HepG2 (cell line): ENCODE measurements around the gene ZBTB45. TPM values are rescaled to one million over a fixed set of nuclear protein-coding genes. Genes with fewer than 3 reads are reported as not detected.

Source experiments
- CEBPB ChIP-seq: IDR thresholded peaks from 2 replicates; pipeline ENCODE4 v1.6.1; 2011; ENCODE audit warnings: low read depth, low read length, improper control_type of control experiment, borderline replicate concordance
- FOXJ3 ChIP-seq: sonication (generic); formaldehyde crosslinking; IDR thresholded peaks from 2 replicates; pipeline ENCODE4 v1.4.0; 2020; ENCODE audit warnings: missing genetic modification reagents, mild to moderate bottlenecking, borderline replicate concordance
- GTF3A ChIP-seq: sonication (generic); formaldehyde crosslinking; conservative IDR thresholded peaks from 2 replicates; pipeline ENCODE4 v1.4.0; 2020; ENCODE audit warnings: mild to moderate bottlenecking, missing genetic modification reagents
- KMT2B ChIP-seq: IDR thresholded peaks from 2 replicates; pipeline ENCODE4 v1.6.1; 2016; ENCODE audit warnings: missing genetic modification reagents, missing compliant biosample characterization
- MTA3 ChIP-seq: sonication (generic); formaldehyde crosslinking; IDR thresholded peaks from 2 replicates; pipeline ENCODE4 v1.4.0; 2020; ENCODE audit warnings: missing genetic modification reagents
- PAF1 ChIP-seq: IDR thresholded peaks from 2 replicates; pipeline ENCODE4 v1.6.1; 2016; ENCODE audit warnings: missing genetic modification reagents, missing compliant biosample characterization
- PRPF4 ChIP-seq: fragments of 200-400 bp; formaldehyde crosslinking; IDR thresholded peaks from 2 replicates; pipeline ENCODE4 v1.6.1; 2016; ENCODE audit warnings: low read length, low read depth; ENCODE audit not compliant: poor library complexity, severe bottlenecking
- ZBTB44 ChIP-seq: sonication (generic); formaldehyde crosslinking; IDR thresholded peaks from 2 replicates; pipeline ENCODE4 v1.4.0; 2020; ENCODE audit warnings: missing genetic modification reagents
- ZFAT ChIP-seq: sonication (generic); formaldehyde crosslinking; conservative IDR thresholded peaks from 2 replicates; pipeline ENCODE4 v1.8.1; 2023; ENCODE audit warnings: missing genetic modification reagents, inconsistent platforms
- ZFP1 ChIP-seq: IDR thresholded peaks from 2 replicates; pipeline ENCODE4 v1.6.1; 2016
- ZFYVE20 ChIP-seq: sonication (generic); formaldehyde crosslinking; IDR thresholded peaks from 2 replicates; pipeline ENCODE4 v1.8.0; 2023; ENCODE audit warnings: low read depth, mild to moderate bottlenecking, moderate library complexity, missing genetic modification reagents, borderline replicate concordance
- ZIK1 ChIP-seq: sonication (generic); formaldehyde crosslinking; IDR thresholded peaks from 2 replicates; pipeline ENCODE4 v1.5.0; 2020; ENCODE audit warnings: mild to moderate bottlenecking, low read depth, missing genetic modification reagents, borderline replicate concordance
- ZNF225 ChIP-seq: sonication (generic); formaldehyde crosslinking; IDR thresholded peaks from 2 replicates; pipeline ENCODE4 v1.4.0; 2020; ENCODE audit warnings: mild to moderate bottlenecking, missing genetic modification reagents
- ZNF484 ChIP-seq: sonication (generic); formaldehyde crosslinking; IDR thresholded peaks from 2 replicates; pipeline ENCODE4 v1.5.1; 2020; ENCODE audit warnings: mild to moderate bottlenecking, low read depth, missing genetic modification reagents, borderline replicate concordance
- ZNF703 ChIP-seq: sonication (generic); formaldehyde crosslinking; IDR thresholded peaks from 2 replicates; pipeline ENCODE4 v1.5.1; 2020; ENCODE audit warnings: missing genetic modification reagents, mild to moderate bottlenecking, moderate library complexity, borderline replicate concordance
- ZNF768 ChIP-seq: sonication (generic); formaldehyde crosslinking; IDR thresholded peaks from 2 replicates; pipeline ENCODE4 v1.4.0; 2020; ENCODE audit warnings: missing genetic modification reagents
- polyA plus RNA-seq, 8 experiments: library from polyadenylated mRNA; depleted of rRNA in 3 of 8; stranded (reverse) in 7 of 8; unstranded in 1 of 8; fragments of >200 nt; fragmentation: Illumina TruSeq in 4 of 8; extraction: Trizol in 4 of 8; gene quantifications; 2 replicates each; pipeline versions ENCODE4 v1.2.1 to v1.2.3, GENCODE V29; 2011 to 2016; ENCODE audit warnings: low read depth in 4 of 8, missing spikeins in 1 of 8, mixed read lengths in 1 of 8; ENCODE audit not compliant: insufficient read depth in 1 of 8
- total RNA-seq, 5 experiments: library from RNA; depleted of rRNA; stranded (reverse); fragments of >200 nt; fragmentation: Illumina TruSeq; extraction: Trizol; gene quantifications; 2 replicates each; pipeline ENCODE4 v1.2.3, GENCODE V29; 2016; ENCODE audit warnings: low read depth in 1 of 5
- TF ChIP-seq, protein P1 (sequence below): sonication (generic); formaldehyde crosslinking; IDR thresholded peaks from 2 replicates; pipeline ENCODE4 v1.4.0; 2020; ENCODE audit warnings: mild to moderate bottlenecking, missing genetic modification reagents
- TF ChIP-seq, protein P2 (sequence below): sonication (generic); formaldehyde crosslinking; IDR thresholded peaks from 2 replicates; pipeline ENCODE4 v1.4.0; 2020; ENCODE audit warnings: low read depth, mild to moderate bottlenecking, missing genetic modification reagents
- TF ChIP-seq, protein P3 (sequence below): sonication (generic); formaldehyde crosslinking; IDR thresholded peaks from 2 replicates; pipeline ENCODE4 v1.9.0; 2022; ENCODE audit warnings: missing genetic modification reagents, mild to moderate bottlenecking, borderline replicate concordance
- TF ChIP-seq, protein P4 (sequence below): sonication (generic); formaldehyde crosslinking; IDR thresholded peaks from 2 replicates; pipeline ENCODE4 v1.4.0; 2020; ENCODE audit warnings: low read depth, missing genetic modification reagents

Gene ZBTB45
- total and polyA plus RNA-seq, 2 of the 13 experiments (the other 11 are each of a cell fraction or from before 2014, with no cell fraction given), result 3.0 to 3.7 TPM

DNA sequence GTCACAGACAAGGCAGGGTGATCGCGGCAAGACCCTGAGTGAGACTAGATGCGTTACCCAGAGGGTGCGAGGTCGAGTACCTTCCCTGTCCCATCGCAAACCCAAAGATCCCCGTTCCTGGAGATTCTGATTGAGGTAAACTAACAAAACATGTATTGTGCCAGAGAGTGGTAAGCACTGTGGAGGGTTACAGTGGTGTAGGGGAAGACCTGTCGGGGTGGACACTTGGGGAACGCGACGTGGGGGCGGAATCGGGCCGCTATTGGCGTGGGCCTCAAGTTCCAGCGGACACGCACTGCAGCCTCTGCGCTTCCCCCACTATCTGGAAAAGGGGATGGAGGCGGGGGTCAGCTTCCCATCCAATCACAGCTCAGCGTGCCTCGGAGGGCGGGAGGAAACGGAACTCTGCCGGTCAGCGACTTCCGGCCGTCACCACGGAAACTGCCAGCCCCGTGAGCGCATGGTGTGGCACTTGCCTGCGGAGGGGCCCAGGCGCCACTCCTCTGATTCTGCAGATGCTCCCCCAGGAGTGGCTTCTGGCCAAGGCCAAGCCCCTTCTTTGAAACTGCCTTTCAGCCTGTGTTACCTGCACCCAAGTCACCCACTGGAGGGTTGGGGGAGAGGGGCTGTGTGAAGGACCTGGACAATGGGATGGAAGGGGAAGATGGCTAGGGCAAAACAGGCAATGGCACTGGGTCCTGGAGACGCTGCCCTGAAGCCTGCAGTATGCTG lies 39.8 kb upstream of the ZBTB45 start (continued):
- TF ChIP-seq ZNF768, result peak; percentile 59; the same call in 1 of the 2 replicates
- TF ChIP-seq, protein P1, sequence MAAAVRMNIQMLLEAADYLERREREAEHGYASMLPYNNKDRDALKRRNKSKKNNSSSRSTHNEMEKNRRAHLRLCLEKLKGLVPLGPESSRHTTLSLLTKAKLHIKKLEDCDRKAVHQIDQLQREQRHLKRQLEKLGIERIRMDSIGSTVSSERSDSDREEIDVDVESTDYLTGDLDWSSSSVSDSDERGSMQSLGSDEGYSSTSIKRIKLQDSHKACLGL (CRISPR knock-in tag), result peak; percentile 95
- no peak for TF ChIP-seq ZNF703 (CRISPR knock-in tag)
- TF ChIP-seq, protein P2, sequence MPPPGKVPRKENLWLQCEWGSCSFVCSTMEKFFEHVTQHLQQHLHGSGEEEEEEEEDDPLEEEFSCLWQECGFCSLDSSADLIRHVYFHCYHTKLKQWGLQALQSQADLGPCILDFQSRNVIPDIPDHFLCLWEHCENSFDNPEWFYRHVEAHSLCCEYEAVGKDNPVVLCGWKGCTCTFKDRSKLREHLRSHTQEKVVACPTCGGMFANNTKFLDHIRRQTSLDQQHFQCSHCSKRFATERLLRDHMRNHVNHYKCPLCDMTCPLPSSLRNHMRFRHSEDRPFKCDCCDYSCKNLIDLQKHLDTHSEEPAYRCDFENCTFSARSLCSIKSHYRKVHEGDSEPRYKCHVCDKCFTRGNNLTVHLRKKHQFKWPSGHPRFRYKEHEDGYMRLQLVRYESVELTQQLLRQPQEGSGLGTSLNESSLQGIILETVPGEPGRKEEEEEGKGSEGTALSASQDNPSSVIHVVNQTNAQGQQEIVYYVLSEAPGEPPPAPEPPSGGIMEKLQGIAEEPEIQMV (CRISPR knock-in tag), result no peak
- no peak for TF ChIP-seq MTA3
- no peak for TF ChIP-seq ZFAT
- no peak for TF ChIP-seq KMT2B
- peak; percentile 89; the same call in 1 of the 2 replicates for TF ChIP-seq GTF3A
- TF ChIP-seq, protein P3, sequence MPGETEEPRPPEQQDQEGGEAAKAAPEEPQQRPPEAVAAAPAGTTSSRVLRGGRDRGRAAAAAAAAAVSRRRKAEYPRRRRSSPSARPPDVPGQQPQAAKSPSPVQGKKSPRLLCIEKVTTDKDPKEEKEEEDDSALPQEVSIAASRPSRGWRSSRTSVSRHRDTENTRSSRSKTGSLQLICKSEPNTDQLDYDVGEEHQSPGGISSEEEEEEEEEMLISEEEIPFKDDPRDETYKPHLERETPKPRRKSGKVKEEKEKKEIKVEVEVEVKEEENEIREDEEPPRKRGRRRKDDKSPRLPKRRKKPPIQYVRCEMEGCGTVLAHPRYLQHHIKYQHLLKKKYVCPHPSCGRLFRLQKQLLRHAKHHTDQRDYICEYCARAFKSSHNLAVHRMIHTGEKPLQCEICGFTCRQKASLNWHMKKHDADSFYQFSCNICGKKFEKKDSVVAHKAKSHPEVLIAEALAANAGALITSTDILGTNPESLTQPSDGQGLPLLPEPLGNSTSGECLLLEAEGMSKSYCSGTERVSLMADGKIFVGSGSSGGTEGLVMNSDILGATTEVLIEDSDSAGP (CRISPR knock-in tag), result peak; percentile 82
- 0 out of 2 replicates have a peak, but pooled peaks have one; percentile 30 for TF ChIP-seq ZBTB44
- TF ChIP-seq ZFP1, result no peak
- no peak for TF ChIP-seq PRPF4
- TF ChIP-seq ZIK1, result peak; percentile 80; the same call in 1 of the 2 replicates
- TF ChIP-seq, protein P4, sequence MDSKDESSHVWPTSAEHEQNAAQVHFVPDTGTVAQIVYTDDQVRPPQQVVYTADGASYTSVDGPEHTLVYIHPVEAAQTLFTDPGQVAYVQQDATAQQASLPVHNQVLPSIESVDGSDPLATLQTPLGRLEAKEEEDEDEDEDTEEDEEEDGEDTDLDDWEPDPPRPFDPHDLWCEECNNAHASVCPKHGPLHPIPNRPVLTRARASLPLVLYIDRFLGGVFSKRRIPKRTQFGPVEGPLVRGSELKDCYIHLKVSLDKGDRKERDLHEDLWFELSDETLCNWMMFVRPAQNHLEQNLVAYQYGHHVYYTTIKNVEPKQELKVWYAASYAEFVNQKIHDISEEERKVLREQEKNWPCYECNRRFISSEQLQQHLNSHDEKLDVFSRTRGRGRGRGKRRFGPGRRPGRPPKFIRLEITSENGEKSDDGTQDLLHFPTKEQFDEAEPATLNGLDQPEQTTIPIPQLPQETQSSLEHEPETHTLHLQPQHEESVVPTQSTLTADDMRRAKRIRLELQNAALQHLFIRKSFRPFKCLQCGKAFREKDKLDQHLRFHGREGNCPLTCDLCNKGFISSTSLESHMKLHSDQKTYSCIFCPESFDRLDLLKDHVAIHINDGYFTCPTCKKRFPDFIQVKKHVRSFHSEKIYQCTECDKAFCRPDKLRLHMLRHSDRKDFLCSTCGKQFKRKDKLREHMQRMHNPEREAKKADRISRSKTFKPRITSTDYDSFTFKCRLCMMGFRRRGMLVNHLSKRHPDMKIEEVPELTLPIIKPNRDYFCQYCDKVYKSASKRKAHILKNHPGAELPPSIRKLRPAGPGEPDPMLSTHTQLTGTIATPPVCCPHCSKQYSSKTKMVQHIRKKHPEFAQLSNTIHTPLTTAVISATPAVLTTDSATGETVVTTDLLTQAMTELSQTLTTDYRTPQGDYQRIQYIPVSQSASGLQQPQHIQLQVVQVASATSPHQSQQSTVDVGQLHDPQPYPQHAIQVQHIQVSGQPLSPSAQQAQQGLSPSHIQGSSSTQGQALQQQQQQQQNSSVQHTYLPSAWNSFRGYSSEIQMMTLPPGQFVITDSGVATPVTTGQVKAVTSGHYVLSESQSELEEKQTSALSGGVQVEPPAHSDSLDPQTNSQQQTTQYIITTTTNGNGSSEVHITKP (CRISPR knock-in tag), result no peak
- no peak for TF ChIP-seq ZFYVE20
- no peak for TF ChIP-seq CEBPB
- TF ChIP-seq FOXJ3 (CRISPR knock-in tag), result no peak
- no peak for TF ChIP-seq PAF1 (CRISPR knock-in tag)
- TF ChIP-seq ZNF225 (CRISPR knock-in tag), result no peak
- TF ChIP-seq ZNF484 (CRISPR knock-in tag), result no peak
